B cell (primary cell): Measurements from ENCODE around the gene ARHGAP45. TPM values are rescaled to one million over a fixed set of nuclear protein-coding genes. Genes with fewer than 3 reads are reported as not detected.
A peak's percentile ranks its signal among the peaks of the same experiment; 100 is the strongest.

ENCODE experiments used
- ATAC-seq: fragments of 200-7000 bp; cut with Tn5 transposase; one replicate; pipeline ENCODE4 v1.10.0; 2021; ENCODE audit warnings: low read depth, mild to moderate bottlenecking, moderate number of reproducible peaks, moderate library complexity
- CTCF ChIA-PET: fragments of 350-600 bp; sonication (Branson Sonifier 250); formaldehyde crosslinking; loops from one replicate; lab custom pipeline; 2021; ENCODE audit warnings: antibody characterized with exemption, inconsistent platforms; lab: Charles Lee
- POLR2A ChIA-PET: fragments of 350-600 bp; sonication (Branson Sonifier 250); formaldehyde crosslinking; loops from one replicate; lab custom pipeline; 2021; ENCODE audit warnings: antibody characterized with exemption; lab: Charles Lee
- DNase-seq: peaks from one replicate; pipeline ENCODE4 v3.0.0; 2013
- H2AFZ ChIP-seq: 2 replicates; pipeline ENCODE4 v1.6.1; 2012; ENCODE audit warnings: mild to moderate bottlenecking, low read depth, low read length; ENCODE audit not compliant: insufficient read depth, poor library complexity, severe bottlenecking
- H3K27ac ChIP-seq, 2 donors: 1 replicate in 1 of 2; 2 replicates in 1 of 2; pipeline ENCODE4 v1.5.1; 2012 to 2013; ENCODE audit warnings: low read length in 2 of 2, mild to moderate bottlenecking in 2 of 2, moderate library complexity in 1 of 2
- H3K27me3 ChIP-seq, 4 experiments: fragments of 200-600 bp in 1 of 4; sonication (generic) in 1 of 4; replicated peaks in 1 of 4; 1 replicate in 2 of 4; 2 replicates in 2 of 4; pipeline versions ENCODE4 v1.6.1 to v1.7.0; 2013 to 2016; ENCODE audit warnings: low read length in 3 of 4, mild to moderate bottlenecking in 2 of 4, mixed read lengths in 1 of 4, moderate library complexity in 1 of 4; ENCODE audit not compliant: insufficient read depth in 4 of 4, control insufficient read depth in 3 of 4; ENCODE audit errors: control extremely low read depth in 1 of 4
- H3K36me3 ChIP-seq, 2 experiments: replicated peaks in 1 of 2; 1 replicate in 1 of 2; 2 replicates in 1 of 2; pipeline versions ENCODE4 v1.6.1 to v1.7.1; 2013; ENCODE audit warnings: low read length in 1 of 2; ENCODE audit not compliant: insufficient read depth in 2 of 2, control insufficient read depth in 1 of 2; ENCODE audit errors: control extremely low read depth in 1 of 2, extremely low read depth in 1 of 2
- H3K4me1 ChIP-seq, 2 donors: fragments of 200-600 bp in 1 of 2; sonication (generic) in 1 of 2; 1 replicate in 1 of 2; 2 replicates in 1 of 2; pipeline versions ENCODE4 v1.5.1 to v1.6.1; 2013 to 2017; ENCODE audit warnings: low read length in 2 of 2; ENCODE audit not compliant: control insufficient read depth in 2 of 2, insufficient read depth in 2 of 2
- H3K4me2 ChIP-seq: replicated peaks from 2 replicates; pipeline ENCODE3; 2012; ENCODE audit warnings: mild to moderate bottlenecking, low read depth, low read length; ENCODE audit not compliant: poor library complexity, severe bottlenecking
- H3K4me3 ChIP-seq, 5 experiments: fragments of 200-600 bp in 1 of 5; sonication (generic) in 1 of 5; 1 replicate in 3 of 5; 2 replicates in 2 of 5; pipeline versions ENCODE4 v1.5.1 to v1.7.0; 2011 to 2016; ENCODE audit warnings: low read length in 4 of 5, mild to moderate bottlenecking in 4 of 5, low read depth in 2 of 5, control low read depth in 1 of 5, moderate library complexity in 1 of 5; ENCODE audit not compliant: insufficient read depth in 1 of 5; ENCODE audit errors: control extremely low read depth in 1 of 5, extremely low read depth in 1 of 5
- H3K79me2 ChIP-seq: fragments of 200-600 bp; sonication (generic); one replicate; pipeline ENCODE4 v1.6.0; 2016; ENCODE audit warnings: low read length; ENCODE audit not compliant: control insufficient read depth, insufficient read depth
- H3K9ac ChIP-seq: fragments of 200-600 bp; sonication (generic); 2 replicates; pipeline ENCODE4 v1.6.1; 2017; ENCODE audit warnings: mild to moderate bottlenecking, low read length, moderate library complexity
- H3K9me3 ChIP-seq, 3 donors: one replicate each; pipeline versions ENCODE4 v1.6.1 to v1.7.1; 2013; ENCODE audit warnings: low read length in 2 of 3; ENCODE audit not compliant: control insufficient read depth in 2 of 3, insufficient read depth in 1 of 3; ENCODE audit errors: control extremely low read depth in 1 of 3
- H4K20me1 ChIP-seq: 2 replicates; pipeline ENCODE4 v1.6.0; 2012; ENCODE audit warnings: mild to moderate bottlenecking, low read length; ENCODE audit not compliant: insufficient read depth, control insufficient read depth, poor library complexity, severe bottlenecking
- H3K27ac Mint-ChIP-seq: one replicate; pipeline ENCODE4 v1.8.0; 2021; ENCODE audit warnings: mixed read lengths
- H3K27me3 Mint-ChIP-seq: one replicate; pipeline ENCODE4 v1.8.0; 2021; ENCODE audit warnings: mixed read lengths
- H3K4me1 Mint-ChIP-seq: one replicate; pipeline ENCODE4 v1.8.0; 2021; ENCODE audit warnings: mixed read lengths
- H3K4me3 Mint-ChIP-seq: one replicate; pipeline ENCODE4 v1.8.0; 2021; ENCODE audit warnings: mixed read lengths
- H3K9me3 Mint-ChIP-seq: one replicate; pipeline ENCODE4 v1.8.0; 2022; ENCODE audit warnings: mixed read lengths; ENCODE audit not compliant: insufficient read depth
- CTCF ChIP-seq: fragments of 200-600 bp; IDR thresholded peaks from one replicate; pipeline ENCODE4 v1.8.0; 2022; ENCODE audit warnings: antibody characterized with exemption, mild to moderate bottlenecking
- EZH2 ChIP-seq: IDR thresholded peaks from 2 replicates; pipeline ENCODE4 v1.6.1; 2012; ENCODE audit warnings: borderline replicate concordance, low read depth, mild to moderate bottlenecking, moderate library complexity, low read length; ENCODE audit not compliant: insufficient read depth, poor library complexity, severe bottlenecking
- WGBS: methylation state at CpG from one replicate; pipeline ENCODE4 v1.1.5; 2013; ENCODE audit warnings: missing lambda C conversion rate; ENCODE audit not compliant: insufficient coverage; 5-methylcytosine and 5-hydroxymethylcytosine counted together
- intact Hi-C: fragments of 100-400 bp; cut with micrococcal nuclease; formaldehyde crosslinking; loops from one replicate; pipeline ENCODE4 v1.10.0; 2022
- polyA plus RNA-seq: library from polyadenylated mRNA; depleted of rRNA; stranded (reverse); fragments of >200 nt; gene quantifications from 2 replicates; pipeline ENCODE4 v1.2.3, GENCODE V29; 2012
- total RNA-seq, 2 donors: library from RNA; stranded (reverse); fragments of 120-200 nt in 1 of 2; gene quantifications; 1 replicate in 1 of 2; 2 replicates in 1 of 2; pipeline versions ENCODE4 v1.2.3 to v1.2.4, GENCODE V29; 2013 to 2022

The ARHGAP45 gene
- total and polyA plus RNA-seq, 2 donors (not counting 1 experiment from before 2014, with no cell fraction given) = 488 to 490 TPM

- WGBS = 41% methylated on average over 19 of the region's 22 CpGs
- TF ChIP-seq CTCF (no peak), EZH2 (no peak)
- H2AFZ ChIP-seq = peak overlapping the region; percentile 79
- H3K9me3 Mint-ChIP-seq = no peaks in the 10 kb centered on the region
- no peaks in the 10 kb centered on the region for H3K27me3 Mint-ChIP-seq
- ChIA-PET CTCF (interaction anchor here (0.8 to 1.9 kb wide), 6 partner anchors 18 to 113 kb away, joined by 3 to 15 read pairs (median 5); no protein-coding TSS in a partner anchor), POLR2A (interaction anchor here (0.6 to 1.9 kb wide), 5 partner anchors 43 to 1444 kb away, joined by 3 to 6 read pairs (median 4); partner anchors contain the start of genes CNN2 and SBNO2)
- H3K9me3 ChIP-seq = peaks cover 0 to 5% (median 0%) of the 10 kb centered on the region in 3 donors
- H3K4me1 ChIP-seq = peaks cover 35 to 50% of the 10 kb centered on the region in 2 donors
- no peak for ATAC-seq
- peak overlapping the region; percentile 93 for H3K27ac Mint-ChIP-seq
- intact Hi-C loops = loop anchor here (5.0 kb wide), 1 partner anchor 61 kb away; no protein-coding TSS in a partner anchor
- H3K36me3 ChIP-seq = peaks cover 0 to 19% of the 10 kb centered on the region in 2 experiments
- peak; percentile 53 for DNase-seq
- peaks cover 85% of the 10 kb centered on the region for H3K79me2 ChIP-seq
- H3K27me3 ChIP-seq = no peaks in the 10 kb centered on the region
- H3K4me3 Mint-ChIP-seq = peak overlapping the region; percentile 90
- peak overlapping the region; percentile 78 to 89 for H3K27ac ChIP-seq
- peak overlapping the region; percentile 87 for H3K9ac ChIP-seq
- H3K4me3 ChIP-seq = peak overlapping the region; percentile 18 to 92 (median 78)
- peak overlapping the region; percentile 95 for H3K4me2 ChIP-seq
- peaks cover 67% of the 10 kb centered on the region for H4K20me1 ChIP-seq
- H3K4me1 Mint-ChIP-seq = peaks cover 34% of the 10 kb centered on the region
Measured at GRCh38 chr19:1130771-1131717, 64.1 kb downstream of the ARHGAP45 start.
